ENCODE results near the gene EID3. TPM values are rescaled to one million over a fixed set of nuclear protein-coding genes. Genes with fewer than 3 reads are reported as not detected.

EID3 gene
- total and polyA plus RNA-seq, 2 of the 8 experiments (the other 6 are each of a cell fraction or from before 2014, with no cell fraction given), result 1.2 to 2.8 TPM

DNA sequence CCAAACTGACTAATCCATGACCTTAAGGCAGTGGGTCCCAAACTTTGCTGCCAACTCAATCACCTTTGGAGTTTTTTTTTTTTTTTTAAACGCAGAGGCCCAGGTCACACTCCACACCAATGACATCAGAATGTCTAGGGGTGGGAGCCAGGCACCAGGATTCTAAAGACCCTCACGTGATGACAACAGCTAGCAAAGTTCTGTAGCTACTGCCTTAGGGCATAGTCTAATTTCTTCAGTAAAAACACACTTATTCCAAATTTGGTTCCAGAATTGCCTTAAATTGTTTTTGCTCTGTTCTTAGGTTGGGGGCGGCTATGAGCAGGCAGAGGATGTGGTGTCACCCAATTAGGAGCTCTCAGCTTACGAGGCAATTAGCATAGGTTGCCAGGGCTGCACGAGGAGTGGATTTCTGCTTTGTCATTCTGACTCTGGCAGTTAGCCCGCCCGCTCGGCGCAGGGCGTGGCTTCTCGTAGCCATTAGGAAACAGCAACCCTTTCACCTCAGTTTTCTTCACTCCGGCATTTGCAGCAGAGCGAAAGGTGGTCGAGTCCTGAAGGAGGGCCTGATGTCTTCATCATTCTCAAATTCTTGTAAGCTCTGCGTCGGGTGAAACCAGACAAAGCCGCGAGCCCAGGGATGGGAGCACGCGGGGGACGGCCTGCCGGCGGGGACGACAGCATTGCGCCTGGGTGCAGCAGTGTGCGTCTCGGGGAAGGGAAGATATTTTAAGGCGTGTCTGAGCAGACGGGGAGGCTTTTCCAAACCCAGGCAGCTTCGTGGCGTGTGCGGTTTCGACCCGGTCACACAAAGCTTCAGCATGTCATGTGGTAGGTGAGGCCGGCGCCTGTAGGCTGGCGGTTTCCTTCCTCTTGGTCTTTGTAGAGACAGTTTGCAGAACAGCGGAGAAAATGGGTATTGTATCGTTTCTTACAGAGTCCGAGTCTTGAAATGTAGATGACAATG lies 16.7 kb upstream of the EID3 start (continued):
- TF ChIP-seq, protein P1, sequence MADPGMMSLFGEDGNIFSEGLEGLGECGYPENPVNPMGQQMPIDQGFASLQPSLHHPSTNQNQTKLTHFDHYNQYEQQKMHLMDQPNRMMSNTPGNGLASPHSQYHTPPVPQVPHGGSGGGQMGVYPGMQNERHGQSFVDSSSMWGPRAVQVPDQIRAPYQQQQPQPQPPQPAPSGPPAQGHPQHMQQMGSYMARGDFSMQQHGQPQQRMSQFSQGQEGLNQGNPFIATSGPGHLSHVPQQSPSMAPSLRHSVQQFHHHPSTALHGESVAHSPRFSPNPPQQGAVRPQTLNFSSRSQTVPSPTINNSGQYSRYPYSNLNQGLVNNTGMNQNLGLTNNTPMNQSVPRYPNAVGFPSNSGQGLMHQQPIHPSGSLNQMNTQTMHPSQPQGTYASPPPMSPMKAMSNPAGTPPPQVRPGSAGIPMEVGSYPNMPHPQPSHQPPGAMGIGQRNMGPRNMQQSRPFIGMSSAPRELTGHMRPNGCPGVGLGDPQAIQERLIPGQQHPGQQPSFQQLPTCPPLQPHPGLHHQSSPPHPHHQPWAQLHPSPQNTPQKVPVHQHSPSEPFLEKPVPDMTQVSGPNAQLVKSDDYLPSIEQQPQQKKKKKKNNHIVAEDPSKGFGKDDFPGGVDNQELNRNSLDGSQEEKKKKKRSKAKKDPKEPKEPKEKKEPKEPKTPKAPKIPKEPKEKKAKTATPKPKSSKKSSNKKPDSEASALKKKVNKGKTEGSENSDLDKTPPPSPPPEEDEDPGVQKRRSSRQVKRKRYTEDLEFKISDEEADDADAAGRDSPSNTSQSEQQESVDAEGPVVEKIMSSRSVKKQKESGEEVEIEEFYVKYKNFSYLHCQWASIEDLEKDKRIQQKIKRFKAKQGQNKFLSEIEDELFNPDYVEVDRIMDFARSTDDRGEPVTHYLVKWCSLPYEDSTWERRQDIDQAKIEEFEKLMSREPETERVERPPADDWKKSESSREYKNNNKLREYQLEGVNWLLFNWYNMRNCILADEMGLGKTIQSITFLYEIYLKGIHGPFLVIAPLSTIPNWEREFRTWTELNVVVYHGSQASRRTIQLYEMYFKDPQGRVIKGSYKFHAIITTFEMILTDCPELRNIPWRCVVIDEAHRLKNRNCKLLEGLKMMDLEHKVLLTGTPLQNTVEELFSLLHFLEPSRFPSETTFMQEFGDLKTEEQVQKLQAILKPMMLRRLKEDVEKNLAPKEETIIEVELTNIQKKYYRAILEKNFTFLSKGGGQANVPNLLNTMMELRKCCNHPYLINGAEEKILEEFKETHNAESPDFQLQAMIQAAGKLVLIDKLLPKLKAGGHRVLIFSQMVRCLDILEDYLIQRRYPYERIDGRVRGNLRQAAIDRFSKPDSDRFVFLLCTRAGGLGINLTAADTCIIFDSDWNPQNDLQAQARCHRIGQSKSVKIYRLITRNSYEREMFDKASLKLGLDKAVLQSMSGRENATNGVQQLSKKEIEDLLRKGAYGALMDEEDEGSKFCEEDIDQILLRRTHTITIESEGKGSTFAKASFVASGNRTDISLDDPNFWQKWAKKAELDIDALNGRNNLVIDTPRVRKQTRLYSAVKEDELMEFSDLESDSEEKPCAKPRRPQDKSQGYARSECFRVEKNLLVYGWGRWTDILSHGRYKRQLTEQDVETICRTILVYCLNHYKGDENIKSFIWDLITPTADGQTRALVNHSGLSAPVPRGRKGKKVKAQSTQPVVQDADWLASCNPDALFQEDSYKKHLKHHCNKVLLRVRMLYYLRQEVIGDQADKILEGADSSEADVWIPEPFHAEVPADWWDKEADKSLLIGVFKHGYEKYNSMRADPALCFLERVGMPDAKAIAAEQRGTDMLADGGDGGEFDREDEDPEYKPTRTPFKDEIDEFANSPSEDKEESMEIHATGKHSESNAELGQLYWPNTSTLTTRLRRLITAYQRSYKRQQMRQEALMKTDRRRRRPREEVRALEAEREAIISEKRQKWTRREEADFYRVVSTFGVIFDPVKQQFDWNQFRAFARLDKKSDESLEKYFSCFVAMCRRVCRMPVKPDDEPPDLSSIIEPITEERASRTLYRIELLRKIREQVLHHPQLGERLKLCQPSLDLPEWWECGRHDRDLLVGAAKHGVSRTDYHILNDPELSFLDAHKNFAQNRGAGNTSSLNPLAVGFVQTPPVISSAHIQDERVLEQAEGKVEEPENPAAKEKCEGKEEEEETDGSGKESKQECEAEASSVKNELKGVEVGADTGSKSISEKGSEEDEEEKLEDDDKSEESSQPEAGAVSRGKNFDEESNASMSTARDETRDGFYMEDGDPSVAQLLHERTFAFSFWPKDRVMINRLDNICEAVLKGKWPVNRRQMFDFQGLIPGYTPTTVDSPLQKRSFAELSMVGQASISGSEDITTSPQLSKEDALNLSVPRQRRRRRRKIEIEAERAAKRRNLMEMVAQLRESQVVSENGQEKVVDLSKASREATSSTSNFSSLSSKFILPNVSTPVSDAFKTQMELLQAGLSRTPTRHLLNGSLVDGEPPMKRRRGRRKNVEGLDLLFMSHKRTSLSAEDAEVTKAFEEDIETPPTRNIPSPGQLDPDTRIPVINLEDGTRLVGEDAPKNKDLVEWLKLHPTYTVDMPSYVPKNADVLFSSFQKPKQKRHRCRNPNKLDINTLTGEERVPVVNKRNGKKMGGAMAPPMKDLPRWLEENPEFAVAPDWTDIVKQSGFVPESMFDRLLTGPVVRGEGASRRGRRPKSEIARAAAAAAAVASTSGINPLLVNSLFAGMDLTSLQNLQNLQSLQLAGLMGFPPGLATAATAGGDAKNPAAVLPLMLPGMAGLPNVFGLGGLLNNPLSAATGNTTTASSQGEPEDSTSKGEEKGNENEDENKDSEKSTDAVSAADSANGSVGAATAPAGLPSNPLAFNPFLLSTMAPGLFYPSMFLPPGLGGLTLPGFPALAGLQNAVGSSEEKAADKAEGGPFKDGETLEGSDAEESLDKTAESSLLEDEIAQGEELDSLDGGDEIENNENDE (IDR thresholded peaks at IDR 0.05; ENCODE audit: insufficient replicate concordance, low read length), result no peak
- TF ChIP-seq CREB1 (IDR thresholded peaks at IDR 0.05) (peak; percentile 52), POU5F1 (IDR thresholded peaks at IDR 0.05; ENCODE audit: low read depth, low read length) (no peak), GTF2F1 (IDR thresholded peaks at IDR 0.05; ENCODE audit: borderline replicate concordance, low read depth, low read length) (peak; percentile 83; the same call in 1 of the 2 replicates), CTBP2 (IDR thresholded peaks at IDR 0.05; ENCODE audit: borderline replicate concordance, insufficient read depth, insufficient read length, low read length) (no peak), SP2 (IDR thresholded peaks at IDR 0.05; ENCODE audit: low read length) (no peak), MAFK (IDR thresholded peaks at IDR 0.05; ENCODE audit: low read depth, low read length) (peak; percentile 95), NANOG (IDR thresholded peaks at IDR 0.05; ENCODE audit: insufficient read depth, low read depth, low read length, poor library complexity, severe bottlenecking) (no peak), CHD1 (IDR thresholded peaks at IDR 0.05; ENCODE audit: low read depth, low read length) (no peak)
